ENCODE results near the gene GFI1B. TPM values are rescaled to one million over a fixed set of nuclear protein-coding genes. Genes with fewer than 3 reads are reported as not detected.

The GFI1B gene
- total RNA-seq, 1 experiment from 2014 or later, result 0.79 TPM

DNA sequence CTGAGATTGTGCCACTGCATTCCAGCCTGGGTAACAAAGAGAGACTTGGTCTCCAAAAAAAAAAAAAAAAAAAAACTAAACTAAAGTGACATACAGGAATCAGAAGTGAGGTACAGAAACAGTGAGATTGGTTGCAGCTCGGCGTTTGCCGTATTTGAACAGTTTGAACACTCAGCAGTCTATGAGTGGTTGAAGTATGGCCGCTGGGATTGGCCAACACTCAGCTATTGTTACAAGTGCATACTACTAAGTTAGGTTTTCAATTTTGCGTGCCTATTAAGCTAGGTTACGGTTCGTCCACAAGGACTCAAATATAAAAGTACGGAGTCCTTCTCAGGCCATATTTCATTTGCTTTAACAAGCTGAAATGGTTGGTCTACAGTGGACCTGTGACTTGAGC is 30.7 kb upstream of the GFI1B start:
- peaks cover 6% of the 10 kb centered on the region for H3K4me1 Mint-ChIP-seq (ENCODE audit: low read depth, unreplicated experiment)
- ChIA-PET POLR2A (no interaction called here), CTCF (interaction anchor here (0.5 to 0.7 kb wide), 2 partner anchors 46 to 105 kb away, joined by 3 to 12 read pairs; no protein-coding TSS in a partner anchor)
- Histone ChIP-seq H3K27me3 (replicated peaks; ENCODE audit: control insufficient read depth, insufficient read depth, low read length) (no peaks in the 10 kb centered on the region), H3K4me1 (peaks cover 13% of the 10 kb centered on the region; the same call in 1 of the 2 replicates), H3K4me3 (ENCODE audit: low read depth, low read length) (no peak overlapping the region), H3K9me3 (no peaks in the 10 kb centered on the region), H3K36me3 (ENCODE audit: control insufficient read depth, insufficient read depth, low read length) (no peaks in the 10 kb centered on the region)
- H3K9me3 Mint-ChIP-seq (ENCODE audit: unreplicated experiment), result no peaks in the 10 kb centered on the region
- no TSS peak for BruUV-seq (replicated peaks)
- intact Hi-C loops (cut with micrococcal nuclease; ENCODE audit: unreplicated experiment), result no loop called here
- H3K27ac Mint-ChIP-seq (ENCODE audit: unreplicated experiment), result no peak overlapping the region
- TF ChIP-seq, protein P1, sequence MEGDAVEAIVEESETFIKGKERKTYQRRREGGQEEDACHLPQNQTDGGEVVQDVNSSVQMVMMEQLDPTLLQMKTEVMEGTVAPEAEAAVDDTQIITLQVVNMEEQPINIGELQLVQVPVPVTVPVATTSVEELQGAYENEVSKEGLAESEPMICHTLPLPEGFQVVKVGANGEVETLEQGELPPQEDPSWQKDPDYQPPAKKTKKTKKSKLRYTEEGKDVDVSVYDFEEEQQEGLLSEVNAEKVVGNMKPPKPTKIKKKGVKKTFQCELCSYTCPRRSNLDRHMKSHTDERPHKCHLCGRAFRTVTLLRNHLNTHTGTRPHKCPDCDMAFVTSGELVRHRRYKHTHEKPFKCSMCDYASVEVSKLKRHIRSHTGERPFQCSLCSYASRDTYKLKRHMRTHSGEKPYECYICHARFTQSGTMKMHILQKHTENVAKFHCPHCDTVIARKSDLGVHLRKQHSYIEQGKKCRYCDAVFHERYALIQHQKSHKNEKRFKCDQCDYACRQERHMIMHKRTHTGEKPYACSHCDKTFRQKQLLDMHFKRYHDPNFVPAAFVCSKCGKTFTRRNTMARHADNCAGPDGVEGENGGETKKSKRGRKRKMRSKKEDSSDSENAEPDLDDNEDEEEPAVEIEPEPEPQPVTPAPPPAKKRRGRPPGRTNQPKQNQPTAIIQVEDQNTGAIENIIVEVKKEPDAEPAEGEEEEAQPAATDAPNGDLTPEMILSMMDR (IDR thresholded peaks at IDR 0.05; ENCODE audit: insufficient read depth in 1 of 2, low read depth in 1 of 2, low read length in 1 of 2, severe bottlenecking in 1 of 2, unreplicated experiment in 1 of 2), result no peak
- DNase-seq, result no peak
- H3K4me3 Mint-ChIP-seq (ENCODE audit: unreplicated experiment), result no peak overlapping the region
- no peaks in the 10 kb centered on the region for H3K27me3 Mint-ChIP-seq (ENCODE audit: insufficient read depth, unreplicated experiment)
- peaks cover 11% of the 10 kb centered on the region for H3K36me3 Mint-ChIP-seq (ENCODE audit: insufficient read depth, unreplicated experiment)

DNA sequence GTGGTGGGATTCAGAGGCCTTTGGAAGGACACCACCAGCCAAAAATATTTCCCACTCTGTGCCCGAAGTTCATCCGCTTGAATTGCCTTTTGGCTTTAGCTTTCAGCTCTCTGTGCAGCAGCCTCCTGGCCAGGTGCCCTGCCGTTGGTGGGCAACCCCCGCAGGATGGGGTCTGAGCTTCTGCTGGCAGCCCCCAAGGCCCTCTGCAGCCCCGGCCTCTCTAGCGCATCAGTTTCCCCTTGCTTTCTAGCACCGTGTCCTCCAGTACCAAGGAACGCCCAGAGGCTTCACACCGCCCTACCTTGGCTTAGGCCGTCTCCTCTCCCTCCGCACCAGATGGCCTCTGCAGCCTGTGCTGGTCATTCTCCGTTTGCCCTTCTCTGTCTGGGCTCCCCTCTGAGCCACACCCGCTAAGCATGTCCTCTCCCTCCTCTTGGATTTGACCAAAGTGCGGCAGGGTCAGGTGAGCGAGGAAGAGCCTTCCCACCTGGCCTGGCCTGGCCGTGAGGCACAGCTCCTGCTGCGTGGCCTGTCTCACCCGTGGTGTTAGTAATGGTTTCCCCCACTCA is 29.9 kb upstream of the GFI1B start:
- H3K27me3 Mint-ChIP-seq (ENCODE audit: insufficient read depth, unreplicated experiment), result no peaks in the 10 kb centered on the region
- H3K9me3 ChIP-seq, result no peaks in the 10 kb centered on the region
- H3K27me3 ChIP-seq (replicated peaks; ENCODE audit: control insufficient read depth, insufficient read depth, low read length), result no peaks in the 10 kb centered on the region
- ChIA-PET POLR2A (no interaction called here), CTCF (no interaction called here)
- no peak overlapping the region for H3K27ac Mint-ChIP-seq (ENCODE audit: unreplicated experiment)
- no peak overlapping the region for H3K4me3 ChIP-seq (ENCODE audit: low read depth, low read length)
- DNase-seq, result no peak
- no TSS peak for BruUV-seq (replicated peaks)
- H3K36me3 Mint-ChIP-seq (ENCODE audit: insufficient read depth, unreplicated experiment), result peaks cover 11% of the 10 kb centered on the region
- H3K4me1 Mint-ChIP-seq (ENCODE audit: low read depth, unreplicated experiment), result peaks cover 6% of the 10 kb centered on the region
- H3K36me3 ChIP-seq (ENCODE audit: control insufficient read depth, insufficient read depth, low read length), result no peaks in the 10 kb centered on the region
- intact Hi-C loops (cut with micrococcal nuclease; ENCODE audit: unreplicated experiment), result no loop called here
- H3K9me3 Mint-ChIP-seq (ENCODE audit: unreplicated experiment), result no peaks in the 10 kb centered on the region
- TF ChIP-seq, protein P1 (IDR thresholded peaks at IDR 0.05; ENCODE audit: insufficient read depth in 1 of 2, low read depth in 1 of 2, low read length in 1 of 2, severe bottlenecking in 1 of 2, unreplicated experiment in 1 of 2), result no peak
- H3K4me3 Mint-ChIP-seq (ENCODE audit: unreplicated experiment), result no peak overlapping the region
- peaks cover 13% of the 10 kb centered on the region; the same call in 1 of the 2 replicates for H3K4me1 ChIP-seq

DNA sequence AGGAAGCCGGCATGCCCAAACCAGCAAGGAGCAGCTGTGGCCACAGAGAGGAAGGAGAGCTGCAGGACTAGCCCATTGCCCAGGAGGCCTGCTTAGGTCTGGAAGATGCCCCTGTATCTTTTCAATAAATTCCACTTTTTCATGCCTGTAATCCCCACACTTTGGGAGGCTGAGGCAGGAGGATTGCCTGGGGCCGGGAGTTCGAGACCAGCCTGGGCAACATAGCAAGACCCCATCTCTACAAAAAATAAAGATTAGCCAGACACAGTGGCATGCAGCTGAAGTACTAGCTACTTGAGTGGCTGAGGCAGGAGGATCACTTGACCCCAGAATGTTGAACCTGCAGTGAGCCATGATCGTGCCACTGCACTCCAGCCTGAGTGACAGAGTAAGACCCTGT is 28.8 kb upstream of the GFI1B start:
- no peaks in the 10 kb centered on the region for H3K36me3 ChIP-seq (ENCODE audit: control insufficient read depth, insufficient read depth, low read length)
- DNase-seq, result no peak
- H3K9me3 Mint-ChIP-seq (ENCODE audit: unreplicated experiment), result no peaks in the 10 kb centered on the region
- H3K4me1 ChIP-seq, result peaks cover 13% of the 10 kb centered on the region; the same call in 1 of the 2 replicates
- no peak overlapping the region for H3K4me3 ChIP-seq (ENCODE audit: low read depth, low read length)
- CTCF ChIA-PET, result no interaction called here
- H3K36me3 Mint-ChIP-seq (ENCODE audit: insufficient read depth, unreplicated experiment), result peaks cover 6% of the 10 kb centered on the region
- peaks cover 6% of the 10 kb centered on the region for H3K4me1 Mint-ChIP-seq (ENCODE audit: low read depth, unreplicated experiment)
- H3K27ac Mint-ChIP-seq (ENCODE audit: unreplicated experiment), result no peak overlapping the region
- TF ChIP-seq, protein P1 (IDR thresholded peaks at IDR 0.05; ENCODE audit: insufficient read depth in 1 of 2, low read depth in 1 of 2, low read length in 1 of 2, severe bottlenecking in 1 of 2, unreplicated experiment in 1 of 2), result no peak
- no peaks in the 10 kb centered on the region for H3K27me3 Mint-ChIP-seq (ENCODE audit: insufficient read depth, unreplicated experiment)
- H3K9me3 ChIP-seq, result peaks cover under 1% of the 10 kb centered on the region; the same call in 1 of the 2 replicates
- POLR2A ChIA-PET, result no interaction called here
- H3K4me3 Mint-ChIP-seq (ENCODE audit: unreplicated experiment), result no peak overlapping the region
- intact Hi-C loops (cut with micrococcal nuclease; ENCODE audit: unreplicated experiment), result no loop called here
- BruUV-seq (replicated peaks), result no TSS peak
- H3K27me3 ChIP-seq (replicated peaks; ENCODE audit: control insufficient read depth, insufficient read depth, low read length), result no peaks in the 10 kb centered on the region
